RWPE2 (cell line): Measurements from ENCODE around the gene CRYBA2.

Experiments
- ATAC-seq: fragments of 200-7000 bp; cut with Tn5 transposase; 3 replicates; pipeline ENCODE4 v1.9.1; 2021; ENCODE audit warnings: low read depth
- DNase-seq: peaks from one replicate; pipeline ENCODE4 v3.0.0-alpha.2; 2020; ENCODE audit warnings: low spot score
- H3K27ac ChIP-seq: fragments of 450-650 bp; 2 replicates; pipeline ENCODE4 v1.5.1; 2017; ENCODE audit warnings: mild to moderate bottlenecking; ENCODE audit not compliant: poor library complexity, severe bottlenecking
- H3K27me3 ChIP-seq: fragments of 250-450 bp; sonication (Bioruptor Pico); 2 replicates; pipeline ENCODE4 v1.5.1; 2021; ENCODE audit warnings: mild to moderate bottlenecking, moderate library complexity; ENCODE audit not compliant: insufficient read depth, poor library complexity, severe bottlenecking
- H3K36me3 ChIP-seq: fragments of 250-450 bp; sonication (Bioruptor Pico); 2 replicates; pipeline ENCODE4 v1.5.1; 2020; ENCODE audit warnings: low read depth, mild to moderate bottlenecking, moderate library complexity
- H3K4me1 ChIP-seq: fragments of 250-450 bp; sonication (Bioruptor Pico); 2 replicates; pipeline ENCODE4 v1.5.1; 2021; ENCODE audit warnings: mild to moderate bottlenecking, moderate library complexity; ENCODE audit not compliant: insufficient read depth, poor library complexity, severe bottlenecking
- H3K4me3 ChIP-seq: fragments of 250-450 bp; sonication (Bioruptor Pico); 2 replicates; pipeline ENCODE4 v1.5.1; 2021; ENCODE audit warnings: mild to moderate bottlenecking, moderate library complexity; ENCODE audit not compliant: severe bottlenecking
- H3K9me3 ChIP-seq: fragments of 250-450 bp; sonication (Bioruptor Pico); 2 replicates; pipeline ENCODE4 v1.5.1; 2021; ENCODE audit warnings: mild to moderate bottlenecking, moderate library complexity; ENCODE audit not compliant: severe bottlenecking
- CTCF ChIP-seq: fragments of 450-650 bp; IDR thresholded peaks from one replicate; pipeline ENCODE4 v1.5.1; 2017; ENCODE audit warnings: mild to moderate bottlenecking, moderate library complexity; ENCODE audit not compliant: poor library complexity, severe bottlenecking

The CRYBA2 gene

GRCh38 chr2:218975060-218975777 lies 18.0 kb downstream of the CRYBA2 start:
- Histone ChIP-seq H3K27me3 (peaks cover 34% of the 10 kb centered on the region), H3K27ac (no peak overlapping the region), H3K36me3 (no peaks in the 10 kb centered on the region), H3K4me3 (no peak overlapping the region), H3K4me1 (no peaks in the 10 kb centered on the region), H3K9me3 (no peaks in the 10 kb centered on the region)
- ATAC-seq, result no peak
- DNase-seq, result peak; percentile 0
- no peak for TF ChIP-seq CTCF

- Histone ChIP-seq H3K4me1 (no peaks in the 10 kb centered on the region), H3K27me3 (peaks cover 17% of the 10 kb centered on the region)
- peak; percentile 23 for DNase-seq
Observed at GRCh38 chr2:218970894-218971293, 22.3 kb downstream of the CRYBA2 start.

GRCh38 chr2:218964041-218964771 lies 29.0 kb downstream of the CRYBA2 start:
- no peak overlapping the region for H3K4me3 ChIP-seq
- DNase-seq (no peak), ATAC-seq (peak; percentile 46)
- H3K9me3 ChIP-seq, result no peaks in the 10 kb centered on the region
- no peaks in the 10 kb centered on the region for H3K36me3 ChIP-seq
- H3K27ac ChIP-seq, result no peak overlapping the region
- H3K27me3 ChIP-seq, result peaks cover 44% of the 10 kb centered on the region
- peaks cover 5% of the 10 kb centered on the region for H3K4me1 ChIP-seq
- no peak for TF ChIP-seq CTCF

More at GRCh38 chr2:218970894-218971293, 22.3 kb downstream of the CRYBA2 start:
- no peaks in the 10 kb centered on the region for H3K36me3 ChIP-seq
- no peak overlapping the region for H3K4me3 ChIP-seq
- no peaks in the 10 kb centered on the region for H3K9me3 ChIP-seq
- no peak for ATAC-seq
- H3K27ac ChIP-seq, result no peak overlapping the region
- no peak for TF ChIP-seq CTCF

- Histone ChIP-seq H3K27ac (no peak overlapping the region), H3K27me3 (peaks cover 48% of the 10 kb centered on the region), H3K4me3 (no peak overlapping the region), H3K4me1 (peaks cover 5% of the 10 kb centered on the region), H3K36me3 (no peaks in the 10 kb centered on the region), H3K9me3 (no peaks in the 10 kb centered on the region)
- TF ChIP-seq CTCF, result no peak
- ATAC-seq, result no peak
- no peak for DNase-seq
Observed at GRCh38 chr2:218963601-218964000, 29.6 kb downstream of the CRYBA2 start.
